ENCODE results near the gene HIVEP2. TPM values are rescaled to one million over a fixed set of nuclear protein-coding genes. Genes with fewer than 3 reads are reported as not detected.

Gene HIVEP2
- total and polyA plus RNA-seq, 5 donors from 2014 or later = 9.7 to 76.7 (median 12.3) TPM

GRCh38 chr6:142908235-142908634 is 36.7 kb downstream of the HIVEP2 start:
- DNase-seq = no peak
- Histone ChIP-seq H3K4me3 (ENCODE audit: low read depth, low read length) (peak overlapping the region; percentile 92), H3K27me3 (ENCODE audit: control insufficient read depth, insufficient read depth, low read length) (no peaks in the 10 kb centered on the region), H3K9me3 (ENCODE audit: control insufficient read depth in 2 of 2, low read length in 2 of 2) (no peaks in the 10 kb centered on the region), H3K4me1 (ENCODE audit: control insufficient read depth, insufficient read depth, low read length, poor library complexity, severe bottlenecking) (peaks cover 91% of the 10 kb centered on the region), H3K27ac (ENCODE audit: insufficient read depth, low read length, poor library complexity, severe bottlenecking) (peak overlapping the region; percentile 92), H3K36me3 (ENCODE audit: control insufficient read depth, insufficient read depth, low read length) (no peaks in the 10 kb centered on the region)
- H3K4me3 Mint-ChIP-seq = peak overlapping the region; percentile 88 to 99 (median 91)
- H3K36me3 Mint-ChIP-seq = no peaks in the 10 kb centered on the region
- H3K4me1 Mint-ChIP-seq = peaks cover 26 to 88% (median 62%) of the 10 kb centered on the region in 4 donors
- H3K9me3 Mint-ChIP-seq = peaks cover 0 to 2% (median 0%) of the 10 kb centered on the region in 7 donors
- ATAC-seq (ENCODE audit: low read depth in 2 of 2) = no peak
- H3K27ac Mint-ChIP-seq = peak overlapping the region; percentile 94 to 97 (median 95)
- no peaks in the 10 kb centered on the region for H3K27me3 Mint-ChIP-seq

- Mint-ChIP-seq H3K27ac (peak overlapping the region; percentile 94 to 97 (median 95)), H3K27me3 (no peaks in the 10 kb centered on the region), H3K4me1 (peaks cover 24 to 88% (median 58%) of the 10 kb centered on the region in 4 donors), H3K36me3 (no peaks in the 10 kb centered on the region), H3K9me3 (peaks cover 0 to 2% (median 0%) of the 10 kb centered on the region in 7 donors), H3K4me3 (peak overlapping the region; percentile 88 to 99 (median 91))
- Histone ChIP-seq H3K9me3 (ENCODE audit: control insufficient read depth in 2 of 2, low read length in 2 of 2) (no peaks in the 10 kb centered on the region), H3K36me3 (ENCODE audit: control insufficient read depth, insufficient read depth, low read length) (no peaks in the 10 kb centered on the region), H3K4me3 (ENCODE audit: low read depth, low read length) (peak overlapping the region; percentile 92), H3K4me1 (ENCODE audit: control insufficient read depth, insufficient read depth, low read length, poor library complexity, severe bottlenecking) (peaks cover 91% of the 10 kb centered on the region), H3K27ac (ENCODE audit: insufficient read depth, low read length, poor library complexity, severe bottlenecking) (peak overlapping the region; percentile 92), H3K27me3 (ENCODE audit: control insufficient read depth, insufficient read depth, low read length) (no peaks in the 10 kb centered on the region)
- ATAC-seq (ENCODE audit: low read depth in 2 of 2) (peak; percentile 57 to 66), DNase-seq (peak; percentile 19 to 79 (median 48))
Measured at GRCh38 chr6:142907544-142907943, 37.4 kb downstream of the HIVEP2 start.

GRCh38 chr6:142906945-142907470 is 38.0 kb downstream of the HIVEP2 start:
- Histone ChIP-seq H3K27me3 (ENCODE audit: control insufficient read depth, insufficient read depth, low read length) (no peaks in the 10 kb centered on the region), H3K36me3 (ENCODE audit: control insufficient read depth, insufficient read depth, low read length) (no peaks in the 10 kb centered on the region), H3K9me3 (ENCODE audit: control insufficient read depth in 2 of 2, low read length in 2 of 2) (no peaks in the 10 kb centered on the region), H3K4me3 (ENCODE audit: low read depth, low read length) (peak overlapping the region; percentile 92), H3K27ac (ENCODE audit: insufficient read depth, low read length, poor library complexity, severe bottlenecking) (peak overlapping the region; percentile 92), H3K4me1 (ENCODE audit: control insufficient read depth, insufficient read depth, low read length, poor library complexity, severe bottlenecking) (peaks cover 91% of the 10 kb centered on the region)
- H3K4me3 Mint-ChIP-seq = peak overlapping the region; percentile 88 to 99 (median 91)
- no peaks in the 10 kb centered on the region for H3K36me3 Mint-ChIP-seq
- H3K27ac Mint-ChIP-seq = peak overlapping the region; percentile 94 to 97 (median 95)
- H3K27me3 Mint-ChIP-seq = no peaks in the 10 kb centered on the region
- ATAC-seq (ENCODE audit: low read depth in 2 of 2) (peak; percentile 33 to 48), DNase-seq (peak in 2 of 3 donors; percentile 56 to 75)
- H3K4me1 Mint-ChIP-seq = peaks cover 26 to 89% (median 56%) of the 10 kb centered on the region in 4 donors
- no peaks in the 10 kb centered on the region for H3K9me3 Mint-ChIP-seq

GRCh38 chr6:142903812-142904211 is 41.2 kb downstream of the HIVEP2 start:
- H3K36me3 Mint-ChIP-seq = no peaks in the 10 kb centered on the region
- no peaks in the 10 kb centered on the region for H3K27me3 ChIP-seq (ENCODE audit: control insufficient read depth, insufficient read depth, low read length)
- H3K27ac ChIP-seq (ENCODE audit: insufficient read depth, low read length, poor library complexity, severe bottlenecking) = peak overlapping the region; percentile 92
- peak overlapping the region in 2 of 3 donors; percentile 94 to 100 for H3K27ac Mint-ChIP-seq
- H3K4me1 ChIP-seq (ENCODE audit: control insufficient read depth, insufficient read depth, low read length, poor library complexity, severe bottlenecking) = peaks cover 91% of the 10 kb centered on the region
- H3K4me1 Mint-ChIP-seq = peaks cover 28 to 80% (median 43%) of the 10 kb centered on the region in 4 donors
- no peaks in the 10 kb centered on the region for H3K9me3 Mint-ChIP-seq
- no peaks in the 10 kb centered on the region for H3K36me3 ChIP-seq (ENCODE audit: control insufficient read depth, insufficient read depth, low read length)
- no peaks in the 10 kb centered on the region for H3K27me3 Mint-ChIP-seq
- DNase-seq (peak in 1 of 3 donors; percentile 55), ATAC-seq (ENCODE audit: low read depth in 2 of 2) (no peak)
- H3K4me3 Mint-ChIP-seq = peak overlapping the region in 3 of 4 donors; percentile 85 to 89 (median 88)
- H3K9me3 ChIP-seq (ENCODE audit: control insufficient read depth in 2 of 2, low read length in 2 of 2) = no peaks in the 10 kb centered on the region
- peak overlapping the region; percentile 92 for H3K4me3 ChIP-seq (ENCODE audit: low read depth, low read length)

DNA sequence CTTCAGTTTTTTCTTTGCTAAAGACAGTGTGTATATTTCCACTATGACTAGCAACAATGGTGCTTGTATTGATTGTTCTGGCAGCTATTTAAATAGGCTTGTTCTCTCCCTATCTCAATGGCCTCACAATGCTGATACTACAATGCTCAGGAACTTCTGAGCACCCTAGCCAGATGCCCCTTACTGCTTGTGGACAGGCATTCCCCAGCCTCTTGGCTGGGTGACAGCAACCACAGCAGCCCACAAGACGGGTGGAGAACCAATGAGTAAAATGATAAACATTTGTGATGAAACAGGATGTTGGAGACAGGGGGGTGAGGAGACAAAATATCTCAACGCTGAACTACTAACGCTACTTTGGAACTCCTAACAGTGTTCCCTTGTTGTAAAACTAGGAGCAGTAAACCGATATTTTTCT is 42.3 kb downstream of the HIVEP2 start:
- Mint-ChIP-seq H3K9me3 (no peaks in the 10 kb centered on the region), H3K36me3 (no peaks in the 10 kb centered on the region), H3K4me3 (peak overlapping the region in 3 of 4 donors; percentile 85 to 89 (median 88)), H3K27me3 (no peaks in the 10 kb centered on the region), H3K27ac (peak overlapping the region in 2 of 3 donors; percentile 98 to 100), H3K4me1 (peaks cover 20 to 69% (median 39%) of the 10 kb centered on the region in 4 donors)
- Histone ChIP-seq H3K36me3 (ENCODE audit: control insufficient read depth, insufficient read depth, low read length) (no peaks in the 10 kb centered on the region), H3K27ac (ENCODE audit: insufficient read depth, low read length, poor library complexity, severe bottlenecking) (peak overlapping the region; percentile 92), H3K9me3 (ENCODE audit: control insufficient read depth in 2 of 2, low read length in 2 of 2) (no peaks in the 10 kb centered on the region), H3K27me3 (ENCODE audit: control insufficient read depth, insufficient read depth, low read length) (no peaks in the 10 kb centered on the region), H3K4me1 (ENCODE audit: control insufficient read depth, insufficient read depth, low read length, poor library complexity, severe bottlenecking) (peaks cover 91% of the 10 kb centered on the region), H3K4me3 (ENCODE audit: low read depth, low read length) (peak overlapping the region; percentile 92)
- DNase-seq (peak; percentile 68 to 84 (median 82)), ATAC-seq (ENCODE audit: low read depth in 2 of 2) (peak; percentile 70 to 75)

GRCh38 chr6:142901611-142902010 is 43.4 kb downstream of the HIVEP2 start:
- Mint-ChIP-seq H3K4me3 (peak overlapping the region in 3 of 4 donors; percentile 85 to 89 (median 88)), H3K9me3 (no peaks in the 10 kb centered on the region), H3K27me3 (no peaks in the 10 kb centered on the region), H3K36me3 (no peaks in the 10 kb centered on the region), H3K27ac (peak overlapping the region in 2 of 3 donors; percentile 98 to 100), H3K4me1 (peaks cover 12 to 60% (median 35%) of the 10 kb centered on the region in 4 donors)
- Histone ChIP-seq H3K9me3 (ENCODE audit: control insufficient read depth in 2 of 2, low read length in 2 of 2) (no peaks in the 10 kb centered on the region), H3K4me1 (ENCODE audit: control insufficient read depth, insufficient read depth, low read length, poor library complexity, severe bottlenecking) (peaks cover 92% of the 10 kb centered on the region), H3K27ac (ENCODE audit: insufficient read depth, low read length, poor library complexity, severe bottlenecking) (peak overlapping the region; percentile 92), H3K36me3 (ENCODE audit: control insufficient read depth, insufficient read depth, low read length) (no peaks in the 10 kb centered on the region), H3K27me3 (ENCODE audit: control insufficient read depth, insufficient read depth, low read length) (no peaks in the 10 kb centered on the region), H3K4me3 (ENCODE audit: low read depth, low read length) (peak overlapping the region; percentile 92)
- ATAC-seq (ENCODE audit: low read depth in 2 of 2) = no peak
- DNase-seq = no peak

GRCh38 chr6:142900227-142900971 is 44.6 kb downstream of the HIVEP2 start:
- Mint-ChIP-seq H3K27me3 (no peaks in the 10 kb centered on the region), H3K36me3 (peaks cover 4% of the 10 kb centered on the region), H3K9me3 (no peaks in the 10 kb centered on the region), H3K4me3 (peak overlapping the region in 2 of 4 donors; percentile 88 to 89), H3K4me1 (peaks cover 20 to 57% (median 39%) of the 10 kb centered on the region in 4 donors), H3K27ac (peak overlapping the region in 2 of 3 donors; percentile 93 to 98)
- DNase-seq (peak in 2 of 3 donors; percentile 45 to 66), ATAC-seq (ENCODE audit: low read depth in 2 of 2) (peak in 1 of 2 donors; percentile 37)
- no peaks in the 10 kb centered on the region for H3K36me3 ChIP-seq (ENCODE audit: control insufficient read depth, insufficient read depth, low read length)
- no peaks in the 10 kb centered on the region for H3K9me3 ChIP-seq (ENCODE audit: control insufficient read depth in 2 of 2, low read length in 2 of 2)
- peak overlapping the region; percentile 92 for H3K4me3 ChIP-seq (ENCODE audit: low read depth, low read length)
- no peaks in the 10 kb centered on the region for H3K27me3 ChIP-seq (ENCODE audit: control insufficient read depth, insufficient read depth, low read length)
- peaks cover 94% of the 10 kb centered on the region for H3K4me1 ChIP-seq (ENCODE audit: control insufficient read depth, insufficient read depth, low read length, poor library complexity, severe bottlenecking)
- H3K27ac ChIP-seq (ENCODE audit: insufficient read depth, low read length, poor library complexity, severe bottlenecking) = peak overlapping the region; percentile 92

Data from CD4-positive, CD25-positive, alpha-beta regulatory T cell (primary cell).